ENCODE measurements around the gene BRSK2.

- TF ChIP-seq POLR2A (IDR thresholded peaks at IDR 0.05; ENCODE audit: low read length) (no peak), GATA1 (IDR thresholded peaks at IDR 0.05; ENCODE audit: low read depth, low read length) (no peak)
These were observed 50.3 kb downstream of the BRSK2 start for GRCh38 chr11:1440066-1440465.

Measured in erythroblast (primary cell).